ENCODE data around the gene TBC1D8. TPM values are rescaled to one million over a fixed set of nuclear protein-coding genes. Genes with fewer than 3 reads are reported as not detected.

TBC1D8 gene
- total and polyA plus RNA-seq, 2 donors (not counting 1 experiment from before 2014, with no cell fraction given): 1.7 to 15.7 TPM

DNA sequence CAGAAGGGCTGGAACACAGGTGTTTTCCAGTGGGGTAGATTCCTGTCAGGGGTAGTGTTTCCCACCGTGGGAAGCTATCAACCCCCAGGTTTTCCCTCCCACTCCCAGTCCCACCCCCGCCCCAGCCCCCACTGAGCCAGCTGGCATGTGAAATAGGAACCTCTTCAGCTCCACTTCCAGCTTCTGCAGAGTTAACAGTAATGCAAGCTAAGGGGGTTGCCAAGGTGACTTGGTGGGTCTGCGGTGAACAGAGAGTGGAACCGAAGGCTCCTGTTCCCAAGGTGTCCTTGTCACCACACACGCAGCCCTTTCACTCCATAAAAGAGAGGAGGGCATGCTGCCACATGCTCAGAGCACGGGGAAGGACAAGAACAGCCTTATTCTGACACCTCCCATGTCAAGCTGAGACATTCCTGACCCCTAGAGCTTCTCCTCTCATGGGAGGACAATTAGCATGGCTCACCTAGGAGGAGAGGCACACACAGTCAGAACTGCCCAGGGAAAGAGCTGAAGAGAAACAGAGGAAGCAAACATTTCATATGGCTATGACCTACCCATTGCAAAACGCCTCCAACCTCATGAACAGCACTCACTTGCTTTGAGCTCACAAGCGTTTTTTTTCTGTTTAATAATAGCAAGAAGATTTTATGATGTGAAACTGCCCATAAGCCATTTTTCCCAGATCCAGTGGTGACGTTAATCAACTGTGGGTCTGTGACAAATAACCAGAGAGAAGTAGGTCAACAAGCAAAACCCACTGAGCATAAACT is 39.8 kb upstream of the TBC1D8 start:
- no peak overlapping the region for H3K27ac Mint-ChIP-seq
- 20% methylated on average over 1 of the region's 9 CpGs for WGBS (ENCODE audit: insufficient coverage)
- TF ChIP-seq, protein P1, sequence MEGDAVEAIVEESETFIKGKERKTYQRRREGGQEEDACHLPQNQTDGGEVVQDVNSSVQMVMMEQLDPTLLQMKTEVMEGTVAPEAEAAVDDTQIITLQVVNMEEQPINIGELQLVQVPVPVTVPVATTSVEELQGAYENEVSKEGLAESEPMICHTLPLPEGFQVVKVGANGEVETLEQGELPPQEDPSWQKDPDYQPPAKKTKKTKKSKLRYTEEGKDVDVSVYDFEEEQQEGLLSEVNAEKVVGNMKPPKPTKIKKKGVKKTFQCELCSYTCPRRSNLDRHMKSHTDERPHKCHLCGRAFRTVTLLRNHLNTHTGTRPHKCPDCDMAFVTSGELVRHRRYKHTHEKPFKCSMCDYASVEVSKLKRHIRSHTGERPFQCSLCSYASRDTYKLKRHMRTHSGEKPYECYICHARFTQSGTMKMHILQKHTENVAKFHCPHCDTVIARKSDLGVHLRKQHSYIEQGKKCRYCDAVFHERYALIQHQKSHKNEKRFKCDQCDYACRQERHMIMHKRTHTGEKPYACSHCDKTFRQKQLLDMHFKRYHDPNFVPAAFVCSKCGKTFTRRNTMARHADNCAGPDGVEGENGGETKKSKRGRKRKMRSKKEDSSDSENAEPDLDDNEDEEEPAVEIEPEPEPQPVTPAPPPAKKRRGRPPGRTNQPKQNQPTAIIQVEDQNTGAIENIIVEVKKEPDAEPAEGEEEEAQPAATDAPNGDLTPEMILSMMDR (IDR thresholded peaks at IDR 0.05): no peak
- no peak for TF ChIP-seq EZH2 (IDR thresholded peaks at IDR 0.05; ENCODE audit: borderline replicate concordance, insufficient read depth, low read depth, low read length, poor library complexity, severe bottlenecking)
- peaks cover 0 to 3% (median under 1%) of the 10 kb centered on the region in 4 experiments for H3K27me3 ChIP-seq (replicated peaks in 1 of 4; ENCODE audit: control extremely low read depth in 1 of 4, control insufficient read depth in 3 of 4, insufficient read depth in 4 of 4, low read length in 3 of 4)
- H3K9me3 ChIP-seq (ENCODE audit: control extremely low read depth in 1 of 3, control insufficient read depth in 2 of 3, insufficient read depth in 1 of 3, low read length in 2 of 3): peaks cover 3 to 11% (median 10%) of the 10 kb centered on the region in 3 donors
- no peak overlapping the region for H3K27ac ChIP-seq (ENCODE audit: low read length in 2 of 2)
- H4K20me1 ChIP-seq (ENCODE audit: control insufficient read depth, insufficient read depth, low read length, poor library complexity, severe bottlenecking): no peaks in the 10 kb centered on the region
- ATAC-seq (ENCODE audit: low read depth) (no peak), DNase-seq (no peak)
- no peak overlapping the region for H2AFZ ChIP-seq (ENCODE audit: insufficient read depth, low read depth, low read length, poor library complexity, severe bottlenecking)
- H3K36me3 ChIP-seq (replicated peaks in 1 of 2; ENCODE audit: control extremely low read depth in 1 of 2, control insufficient read depth in 1 of 2, extremely low read depth in 1 of 2, insufficient read depth in 2 of 2, low read length in 1 of 2): no peaks in the 10 kb centered on the region
- no peaks in the 10 kb centered on the region for H3K4me1 ChIP-seq (ENCODE audit: control insufficient read depth in 2 of 2, insufficient read depth in 2 of 2, low read length in 2 of 2)
- H3K4me1 Mint-ChIP-seq: peaks cover 4% of the 10 kb centered on the region
- peaks cover 9% of the 10 kb centered on the region for H3K27me3 Mint-ChIP-seq
- intact Hi-C loops (cut with micrococcal nuclease): no loop called here
- no peaks in the 10 kb centered on the region for H3K79me2 ChIP-seq (ENCODE audit: control insufficient read depth, insufficient read depth, low read length)
- H3K4me2 ChIP-seq (replicated peaks; ENCODE audit: low read depth, low read length, poor library complexity, severe bottlenecking): no peak overlapping the region
- ChIA-PET POLR2A (interaction anchor here (0.5 to 1.1 kb wide), 2 partner anchors 17 to 68 kb away, joined by 5 read pairs; no protein-coding TSS in a partner anchor), CTCF (interaction anchor here (0.9 to 4.6 kb wide), 5 partner anchors 10 to 178 kb away, joined by 3 to 34 read pairs (median 4); partner anchors contain the start of gene RNF149)
- H3K4me3 Mint-ChIP-seq: no peak overlapping the region
- H3K9me3 Mint-ChIP-seq (ENCODE audit: insufficient read depth): no peaks in the 10 kb centered on the region
- no peak overlapping the region for H3K9ac ChIP-seq (ENCODE audit: low read length)
- no peak overlapping the region for H3K4me3 ChIP-seq (ENCODE audit: control extremely low read depth in 1 of 5, extremely low read depth in 1 of 5, insufficient read depth in 1 of 5, low read depth in 2 of 5, low read length in 4 of 5)

Data from B cell (primary cell).